ENCODE measurements around the gene RSBN1L.

DNA sequence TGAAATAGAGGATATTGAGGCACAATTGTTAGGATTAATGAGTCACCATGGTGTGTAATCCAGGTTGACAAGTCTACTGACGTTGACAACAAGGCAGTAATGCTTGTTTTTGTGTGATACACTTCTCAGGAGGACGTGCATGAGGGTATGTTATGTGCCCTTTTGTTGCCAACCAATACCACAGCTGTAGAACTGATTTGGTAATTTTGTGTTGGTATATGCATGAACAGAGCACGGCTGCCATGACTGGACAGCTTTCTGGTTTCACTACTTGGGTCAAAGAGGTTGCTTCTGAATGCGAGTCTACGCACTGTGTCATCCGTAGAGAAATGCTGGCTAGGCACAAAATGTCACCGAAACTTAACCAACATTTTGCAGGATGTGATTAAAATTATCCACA lies 135.2 kb downstream of the RSBN1L start:
- TF ChIP-seq EZH2 (IDR thresholded peaks at IDR 0.05; ENCODE audit: insufficient read depth, low read length) (no peak), CTCF (IDR thresholded peaks at IDR 0.05; ENCODE audit: insufficient read depth, low read depth, low read length) (no peak)

Measured in astrocyte (in vitro differentiated cells and primary cell).